Measurements from ENCODE around the gene DOHH. TPM values are rescaled to one million over a fixed set of nuclear protein-coding genes. Genes with fewer than 3 reads are reported as not detected.

Gene DOHH
- total and polyA plus RNA-seq, 4 donors = 7.8 to 21.5 (median 19.3) TPM

- TF ChIP-seq CTCF (IDR thresholded peaks at IDR 0.05; ENCODE audit: control extremely low read depth, extremely low read depth) = peak; percentile 67
- Histone ChIP-seq H3K27ac (ENCODE audit: low read depth in 1 of 2, low read length in 1 of 2) (no peak overlapping the region), H3K36me3 (ENCODE audit: control insufficient read depth in 4 of 4, insufficient read depth in 4 of 4, low read length in 4 of 4) (peaks cover 0 to 42% (median 2%) of the 10 kb centered on the region in 4 donors), H3K27me3 (ENCODE audit: control insufficient read depth in 3 of 3, insufficient read depth in 3 of 3, low read length in 2 of 3) (no peaks in the 10 kb centered on the region), H3K9me3 (ENCODE audit: control insufficient read depth in 4 of 4, insufficient read depth in 3 of 4, low read length in 3 of 4) (no peaks in the 10 kb centered on the region), H3K4me1 (ENCODE audit: control insufficient read depth in 5 of 5, insufficient read depth in 5 of 5, low read length in 5 of 5) (no peaks in the 10 kb centered on the region), H3K4me3 (no peak overlapping the region), H3K9ac (ENCODE audit: insufficient read depth in 1 of 2, low read length in 2 of 2) (no peak overlapping the region)
- WGBS, 2 donors = 63% methylated on average over 23 to 30 of the region's 30 CpGs
- peak; percentile 80 for ATAC-seq (ENCODE audit: insufficient read depth, low FRiP score)
- peak; percentile 27 to 65 (median 29) for DNase-seq
These were observed 44.5 kb upstream of the DOHH start for GRCh38 chr19:3544742-3545668.

- WGBS, 2 donors = 88 to 89% methylated on average over 6 to 9 of the region's 9 CpGs
- no peak for TF ChIP-seq CTCF (IDR thresholded peaks at IDR 0.05; ENCODE audit: control extremely low read depth, extremely low read depth)
- no peak overlapping the region for H3K9ac ChIP-seq (ENCODE audit: insufficient read depth in 1 of 2, low read length in 2 of 2)
- peaks cover 0 to 4% (median 0%) of the 10 kb centered on the region in 5 donors for H3K4me1 ChIP-seq (ENCODE audit: control insufficient read depth in 5 of 5, insufficient read depth in 5 of 5, low read length in 5 of 5)
- ATAC-seq (ENCODE audit: insufficient read depth, low FRiP score) = no peak
- DNase-seq = no peak
- H3K27ac ChIP-seq (ENCODE audit: low read depth in 1 of 2, low read length in 1 of 2) = no peak overlapping the region
- H3K36me3 ChIP-seq (ENCODE audit: control insufficient read depth in 4 of 4, insufficient read depth in 4 of 4, low read length in 4 of 4) = peaks cover 0 to 41% (median 4%) of the 10 kb centered on the region in 4 donors
- no peaks in the 10 kb centered on the region for H3K9me3 ChIP-seq (ENCODE audit: control insufficient read depth in 4 of 4, insufficient read depth in 3 of 4, low read length in 3 of 4)
- no peaks in the 10 kb centered on the region for H3K27me3 ChIP-seq (ENCODE audit: control insufficient read depth in 3 of 3, insufficient read depth in 3 of 3, low read length in 2 of 3)
- H3K4me3 ChIP-seq = no peak overlapping the region
These were observed 43.5 kb upstream of the DOHH start for GRCh38 chr19:3544058-3544376.

DNA sequence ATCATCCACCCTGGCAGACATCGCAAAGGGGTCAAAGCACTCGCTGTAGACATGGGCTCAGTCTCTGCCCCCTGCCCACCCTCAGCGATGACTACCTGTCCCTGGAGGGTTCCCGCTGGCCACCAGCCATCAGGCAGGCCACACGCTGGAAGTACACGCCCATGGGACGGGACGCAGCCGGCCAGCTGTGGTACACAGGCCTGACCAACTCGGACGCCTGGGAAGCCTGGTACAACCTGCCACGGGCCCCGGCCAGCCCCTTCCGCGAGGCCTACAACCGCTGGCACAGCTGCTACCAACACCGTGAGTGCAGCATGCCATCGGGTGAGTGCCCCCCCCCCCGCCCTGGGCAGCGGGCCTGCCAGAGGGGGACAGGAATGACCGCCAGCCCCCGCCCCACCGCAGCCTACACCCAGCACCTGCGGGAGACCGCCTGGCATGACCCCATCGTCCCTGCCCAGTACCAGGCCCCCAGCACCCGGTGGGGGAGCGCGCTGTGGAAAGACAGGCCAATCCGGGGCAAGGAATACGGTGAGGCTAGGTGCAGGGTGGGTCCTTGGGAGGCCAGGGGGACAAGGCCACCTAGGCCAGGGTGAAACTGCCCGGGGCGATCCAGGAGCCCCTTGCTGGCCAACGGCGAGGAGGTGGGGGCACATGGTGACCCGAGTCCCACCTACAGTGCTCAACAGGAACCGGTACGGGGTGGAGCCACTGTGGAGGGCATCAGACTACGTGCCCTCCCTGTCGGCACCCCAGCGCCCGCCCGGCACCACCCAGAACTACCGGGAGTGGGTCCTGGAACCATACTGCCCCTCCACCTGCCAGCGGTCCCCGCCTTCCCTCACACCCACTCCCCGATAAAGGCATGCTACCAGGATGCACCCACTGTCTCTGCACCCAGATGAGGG, 42.9 kb upstream of the DOHH start:
- Histone ChIP-seq H3K9ac (ENCODE audit: insufficient read depth in 1 of 2, low read length in 2 of 2) (no peak overlapping the region), H3K4me3 (no peak overlapping the region), H3K4me1 (ENCODE audit: control insufficient read depth in 5 of 5, insufficient read depth in 5 of 5, low read length in 5 of 5) (peaks cover 0 to 11% (median 0%) of the 10 kb centered on the region in 5 donors), H3K36me3 (ENCODE audit: control insufficient read depth in 4 of 4, insufficient read depth in 4 of 4, low read length in 4 of 4) (peaks cover 0 to 41% (median 4%) of the 10 kb centered on the region in 4 donors), H3K27me3 (ENCODE audit: control insufficient read depth in 3 of 3, insufficient read depth in 3 of 3, low read length in 2 of 3) (no peaks in the 10 kb centered on the region), H3K27ac (ENCODE audit: low read depth in 1 of 2, low read length in 1 of 2) (no peak overlapping the region), H3K9me3 (ENCODE audit: control insufficient read depth in 4 of 4, insufficient read depth in 3 of 4, low read length in 3 of 4) (no peaks in the 10 kb centered on the region)
- WGBS, 2 donors = 89 to 92% methylated on average over 44 to 47 of the region's 47 CpGs
- no peak for TF ChIP-seq CTCF (IDR thresholded peaks at IDR 0.05; ENCODE audit: control extremely low read depth, extremely low read depth)
- DNase-seq = no peak
- no peak for ATAC-seq (ENCODE audit: insufficient read depth, low FRiP score)
